GM18867 (cell line): ENCODE measurements around the gene TMEM126B.
A peak's percentile ranks its signal among the peaks of the same experiment; 100 is the strongest.
"Not testable (repeated sequence)": the region's sequence is repeated elsewhere in the genome, so short reads cannot be mapped to it uniquely, and the experiment has no call there.

Experiments
- ATAC-seq: cut with Tn5 transposase; IDR thresholded peaks from one replicate; pipeline ENCODE4 v1.9.1; 2021; ENCODE audit warnings: mild to moderate bottlenecking, moderate library complexity; ENCODE audit not compliant: unreplicated experiment

Gene TMEM126B

GRCh38 chr11:85647604-85648299 is 19.4 kb downstream of the TMEM126B start, which contains the start of gene TMEM126A:
Gene TMEM126A (plus strand): TSS chr11:85647967. CDS start chr11:85650256, 2,289 bp downstream.
- ATAC-seq, result peak; percentile 100

GRCh38 chr11:85651118-85651517 is 22.7 kb downstream of the TMEM126B start:
- ATAC-seq, result no peak

DNA sequence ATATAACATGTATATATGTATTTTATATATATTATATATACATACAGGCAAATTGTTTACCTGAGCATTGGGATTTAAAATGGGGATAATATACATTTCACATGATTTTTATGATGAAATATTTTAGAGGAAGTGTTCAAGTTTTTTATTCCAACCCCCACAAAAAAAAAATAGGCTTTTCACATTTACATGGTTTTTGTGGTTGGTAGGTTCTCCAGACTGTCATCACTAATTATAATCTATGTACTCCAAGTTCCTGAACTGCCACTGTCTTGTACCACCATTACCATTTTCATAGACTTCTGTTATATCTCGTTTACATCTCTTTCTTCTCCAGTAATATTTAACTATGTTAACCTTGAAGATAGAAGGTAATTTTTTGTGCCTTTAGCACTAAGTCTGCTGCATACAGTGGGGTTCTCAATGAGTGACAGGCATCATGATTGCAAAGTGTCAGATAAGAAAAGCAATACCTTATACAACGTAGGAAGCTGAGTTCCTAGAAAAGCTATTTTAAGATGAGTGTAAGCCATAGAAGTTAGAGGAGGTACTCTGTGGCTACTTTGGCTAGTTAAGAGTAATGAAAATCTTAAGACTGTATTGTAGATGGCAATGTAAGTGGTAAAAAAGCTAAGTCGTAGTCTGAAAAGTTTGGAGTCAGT is 24.5 kb downstream of the TMEM126B start:
- no peak for ATAC-seq

DNA sequence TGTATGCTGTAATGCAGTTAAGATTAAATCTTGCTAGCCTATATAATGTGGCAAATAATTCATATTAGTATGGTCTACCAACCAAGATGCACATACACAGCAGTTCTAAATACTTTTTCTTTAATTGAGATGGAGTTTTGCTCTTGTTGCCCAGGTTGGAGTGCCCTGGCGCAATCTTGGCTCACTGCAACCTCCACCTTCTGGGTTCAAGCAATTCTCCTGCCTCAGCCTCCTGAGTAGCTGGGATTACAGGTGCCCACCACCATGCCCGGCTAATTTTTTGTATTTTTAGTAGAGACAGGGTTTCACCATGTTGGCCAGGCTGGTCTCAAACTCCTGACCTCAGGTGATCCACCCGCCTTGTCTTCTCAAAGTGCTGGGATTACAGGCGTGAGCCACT is 25.9 kb downstream of the TMEM126B start:
- not testable (repeated sequence) for ATAC-seq

DNA sequence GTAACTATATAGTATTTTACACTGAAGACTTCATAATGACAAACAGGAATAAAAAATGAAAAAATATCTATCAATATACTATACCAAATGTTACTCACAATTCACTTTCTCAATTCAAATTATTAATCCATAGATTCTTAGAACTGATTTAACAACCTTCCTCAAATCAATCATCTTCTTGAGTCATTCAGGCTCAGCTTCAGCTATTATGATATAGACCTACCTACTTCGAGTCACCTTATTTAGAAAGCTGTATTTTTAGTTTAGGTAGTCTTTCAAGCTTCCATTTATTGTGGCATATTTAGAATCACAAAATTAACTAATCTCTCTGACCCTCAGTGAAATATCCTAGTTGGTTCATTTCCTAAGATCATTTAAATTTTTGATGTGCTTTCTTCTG is 28.4 kb downstream of the TMEM126B start:
- no peak for ATAC-seq

DNA sequence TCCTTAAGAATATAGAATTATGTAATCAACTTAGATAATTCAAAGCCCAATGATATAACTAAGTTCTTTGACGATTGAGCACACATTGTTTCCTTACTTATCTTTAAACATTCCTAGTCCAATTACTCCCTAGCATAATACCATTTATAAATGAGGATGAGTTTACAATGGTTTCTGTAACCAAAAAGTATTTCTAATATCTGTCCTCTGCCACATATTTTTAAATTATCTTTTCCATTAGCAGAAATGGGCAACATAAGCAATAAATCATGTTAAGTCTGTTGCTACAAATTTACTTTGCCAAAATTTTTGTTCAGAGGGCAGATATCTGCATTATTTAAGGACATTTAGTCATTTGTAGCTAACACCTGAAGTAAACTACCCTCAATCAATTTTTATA is 29.8 kb downstream of the TMEM126B start:
- ATAC-seq, result no peak

- ATAC-seq, result no peak
Observed at GRCh38 chr11:85661972-85662664, 33.7 kb downstream of the TMEM126B start.

- ATAC-seq, result no peak
Observed at GRCh38 chr11:85663080-85663752, 34.8 kb downstream of the TMEM126B start.

DNA sequence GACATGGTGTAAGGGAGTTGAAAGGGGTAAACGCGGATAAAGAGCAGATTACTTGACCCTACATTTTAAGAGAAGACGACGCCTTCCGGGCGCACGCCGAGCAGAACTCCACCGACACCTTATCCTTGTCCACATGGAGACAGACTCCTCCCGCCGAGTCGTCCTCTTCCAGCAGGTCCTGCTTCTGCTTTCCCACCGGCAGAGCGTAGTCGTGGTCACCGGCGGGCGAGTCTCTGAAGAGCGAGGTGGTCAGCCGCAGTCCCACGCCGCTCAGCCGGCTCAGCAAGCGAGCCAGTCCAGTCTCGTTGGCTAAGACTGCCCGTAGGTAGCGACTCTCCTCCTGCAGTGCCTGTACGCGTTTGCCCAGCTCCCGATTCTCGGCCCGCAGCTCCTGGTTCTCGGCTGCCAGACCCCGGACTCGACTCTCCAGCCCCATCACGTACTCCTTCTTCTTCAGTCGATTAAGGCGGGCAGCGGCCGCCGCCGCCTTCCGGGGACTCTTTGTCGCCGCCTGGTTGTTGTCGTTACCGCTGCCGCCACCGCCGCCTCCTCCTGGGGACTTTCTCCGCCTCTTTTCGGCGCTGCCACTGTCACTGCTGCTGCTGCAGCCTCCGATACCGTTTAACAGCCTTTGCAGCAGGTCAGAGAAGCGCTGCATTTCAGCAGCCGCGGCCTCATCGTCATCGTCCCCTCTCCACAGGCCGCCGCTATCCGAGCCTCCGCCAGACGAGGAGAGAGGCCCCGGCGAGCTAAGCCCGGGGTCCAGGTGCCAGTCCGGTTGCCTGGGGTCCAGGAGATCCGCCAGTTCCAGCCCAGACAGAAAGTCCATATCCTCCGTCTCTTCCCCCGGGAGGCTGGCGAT is 35.6 kb downstream of the TMEM126B start:
- ATAC-seq, result peak; percentile 79

GRCh38 chr11:85664615-85665481 is 36.5 kb downstream of the TMEM126B start, which contains the start of gene CREBZF:
Gene CREBZF (minus strand): TSS chr11:85665129. CDS start chr11:85664875, 254 bp downstream.
- ATAC-seq, result peak; percentile 89

DNA sequence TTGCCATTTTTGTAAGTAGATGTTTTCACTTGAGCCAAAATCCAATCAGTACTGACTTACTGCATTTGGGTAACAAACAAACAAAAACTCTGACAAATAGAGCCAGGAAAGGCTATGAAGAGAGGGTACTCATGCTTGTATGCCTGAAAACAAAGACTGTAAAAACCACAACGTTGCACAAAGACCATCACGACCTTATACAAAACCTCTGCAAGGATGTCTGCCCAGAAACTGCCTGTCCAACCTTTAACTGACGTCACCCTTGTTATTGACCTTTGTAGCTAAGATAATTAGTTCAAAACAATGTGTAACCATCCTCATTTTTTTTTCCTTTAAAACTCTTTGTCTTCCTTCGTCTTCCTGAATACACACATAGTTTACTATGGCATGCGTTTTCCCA is 37.3 kb downstream of the TMEM126B start:
- no peak for ATAC-seq

DNA sequence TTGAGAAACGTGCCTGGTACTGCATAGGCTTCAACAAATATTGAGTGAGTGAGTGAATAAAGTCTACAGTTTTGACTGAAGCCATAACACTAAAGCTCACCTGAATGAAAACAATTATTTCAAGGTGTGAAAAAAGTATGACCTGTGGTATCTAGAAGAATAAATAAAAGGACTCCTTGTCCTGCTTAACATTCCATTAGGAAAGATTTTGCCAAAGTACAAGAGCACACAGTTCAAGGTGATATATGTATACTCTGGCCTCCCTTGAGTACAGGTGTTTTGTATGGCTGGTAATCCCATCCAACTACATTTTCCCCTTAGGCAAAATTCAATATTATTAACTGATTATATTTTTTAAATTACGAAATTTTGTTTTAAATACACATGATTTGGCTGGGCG is 38.3 kb downstream of the TMEM126B start:
- no peak for ATAC-seq

- no peak for ATAC-seq
Observed at GRCh38 chr11:85668157-85668556, 39.8 kb downstream of the TMEM126B start.

- not testable (repeated sequence) for ATAC-seq
Observed at GRCh38 chr11:85670949-85671663, 42.7 kb downstream of the TMEM126B start.

DNA sequence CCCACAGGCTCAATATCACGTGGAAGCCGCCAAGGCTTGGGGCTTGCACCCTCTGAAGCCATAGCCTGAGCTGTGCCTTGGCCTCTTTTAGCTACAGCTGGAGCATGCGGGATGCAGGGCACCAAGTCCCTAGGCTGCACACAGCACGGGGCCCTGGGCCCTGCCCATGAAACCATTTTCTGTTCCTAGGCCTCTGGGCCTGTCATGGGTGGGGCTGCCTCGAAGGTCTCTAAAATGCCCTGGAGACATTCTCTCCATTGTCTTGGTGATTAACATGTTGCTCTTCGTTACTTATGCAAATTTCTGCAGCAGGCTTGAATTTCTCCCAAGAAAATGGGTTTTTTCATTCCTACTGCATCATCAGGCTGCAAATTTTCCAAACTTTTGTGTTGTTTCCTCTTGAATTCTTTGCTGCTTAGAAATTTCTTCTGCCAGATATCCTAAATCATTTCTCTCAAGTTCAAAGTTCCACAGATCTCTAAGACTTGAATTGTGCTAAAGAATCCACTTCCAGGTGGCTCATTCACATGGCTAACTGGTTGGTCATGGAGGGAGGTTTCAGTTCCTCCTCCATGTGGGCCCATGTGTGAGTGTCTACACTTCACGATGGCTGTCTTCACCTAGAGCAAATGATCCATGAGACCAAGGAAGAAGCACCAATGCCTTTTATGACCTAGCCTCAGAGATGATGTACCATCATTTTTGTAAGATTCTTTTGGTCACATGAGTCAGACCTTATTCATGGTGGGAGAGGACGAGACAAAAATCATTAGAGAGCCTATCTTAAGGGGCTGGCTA is 43.9 kb downstream of the TMEM126B start:
- no peak for ATAC-seq

DNA sequence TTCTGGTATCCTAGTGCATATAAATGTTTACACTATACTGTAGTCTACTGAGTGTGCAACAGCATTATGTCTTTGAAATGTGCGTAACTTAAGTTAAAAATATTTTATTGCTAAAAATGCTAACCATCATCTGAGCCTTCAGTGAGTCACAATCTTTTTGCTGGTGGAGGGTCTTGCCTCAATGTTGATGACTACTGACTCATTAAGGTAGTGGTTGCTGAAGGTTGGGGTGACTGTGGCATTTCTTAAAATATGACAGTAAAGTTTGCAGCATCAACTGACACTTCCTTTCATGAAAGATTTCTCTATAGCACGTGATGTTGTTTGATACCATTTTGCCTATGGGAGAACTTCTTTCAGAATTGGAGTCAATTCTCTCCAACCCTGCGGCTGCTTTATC is 45.0 kb downstream of the TMEM126B start:
- ATAC-seq, result no peak

- no peak for ATAC-seq
Observed at GRCh38 chr11:85679576-85679975, 51.2 kb downstream of the TMEM126B start.

- ATAC-seq, result no peak
Observed at GRCh38 chr11:85680897-85681296, 52.5 kb downstream of the TMEM126B start.
